ENCODE data around the gene BCAP29.

DNA sequence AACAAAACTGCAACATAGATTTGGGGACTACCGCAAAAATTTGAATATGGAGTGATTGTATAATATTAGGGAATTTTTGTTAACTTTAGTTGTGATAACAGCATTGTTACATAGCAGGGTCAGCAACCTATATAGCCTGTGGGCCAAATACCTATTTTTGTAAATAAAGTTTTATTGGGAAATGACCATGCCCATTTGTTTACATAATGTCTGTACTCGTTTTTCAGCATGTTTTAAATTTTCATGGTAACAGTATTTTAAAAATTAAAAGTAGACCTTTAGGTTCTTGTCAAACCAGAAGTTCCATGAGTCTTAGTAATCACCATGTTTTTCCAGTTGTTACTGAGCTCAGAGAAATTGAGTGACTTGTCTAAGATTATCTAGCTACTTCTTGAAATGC is 4.7 kb downstream of the BCAP29 start:
- TF ChIP-seq FOXM1 (IDR thresholded peaks at IDR 0.05; ENCODE audit: borderline replicate concordance, low read depth) (no peak), RAD21 (IDR thresholded peaks at IDR 0.05; ENCODE audit: low read depth) (no peak), CREB1 (IDR thresholded peaks at IDR 0.05; ENCODE audit: low read depth) (no peak), NFIC (IDR thresholded peaks at IDR 0.05) (no peak), TAF1 (IDR thresholded peaks at IDR 0.05; ENCODE audit: low read depth) (no peak), REST (IDR thresholded peaks at IDR 0.05; ENCODE audit: low read depth) (no peak), EP300 (IDR thresholded peaks at IDR 0.05; ENCODE audit: borderline replicate concordance) (no peak)

Data from Ishikawa (cell line).